ENCODE data around the gene PSMB8. TPM values are rescaled to one million over a fixed set of nuclear protein-coding genes. Genes with fewer than 3 reads are reported as not detected.

PSMB8 gene
- total and polyA plus RNA-seq, 12 donors, result 49.2 to 195 (median 88.1) TPM

DNA sequence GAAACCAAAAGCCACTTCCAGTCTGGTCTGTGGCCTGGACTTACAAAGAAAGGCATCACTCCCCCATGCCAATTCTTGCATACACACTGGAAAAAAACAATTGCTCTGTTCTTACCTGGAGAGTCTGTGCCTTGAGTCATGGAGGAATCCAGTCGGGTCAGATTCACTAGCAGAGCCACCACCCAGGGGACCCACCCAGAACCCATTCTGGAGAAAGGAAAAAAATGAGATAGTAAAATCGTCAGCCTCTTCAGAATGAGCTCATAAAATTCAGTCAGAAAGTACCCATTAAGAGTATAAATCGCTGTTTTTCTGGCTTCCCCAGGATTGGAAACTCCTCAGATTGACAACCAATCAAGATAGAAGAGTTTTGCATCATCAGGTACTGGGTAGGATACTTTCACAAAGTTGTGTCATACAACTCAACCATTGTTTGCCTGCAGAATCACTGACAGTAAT, 27.1 kb downstream of the PSMB8 start, which contains the start of gene HLA-DOB:
TSS of gene HLA-DOB (minus strand) at position 257 of the 459 bp plus-strand sequence. CDS start at position 206, 51 bp downstream.
- no peaks in the 10 kb centered on the region for H3K27me3 ChIP-seq
- TF ChIP-seq, protein P1, sequence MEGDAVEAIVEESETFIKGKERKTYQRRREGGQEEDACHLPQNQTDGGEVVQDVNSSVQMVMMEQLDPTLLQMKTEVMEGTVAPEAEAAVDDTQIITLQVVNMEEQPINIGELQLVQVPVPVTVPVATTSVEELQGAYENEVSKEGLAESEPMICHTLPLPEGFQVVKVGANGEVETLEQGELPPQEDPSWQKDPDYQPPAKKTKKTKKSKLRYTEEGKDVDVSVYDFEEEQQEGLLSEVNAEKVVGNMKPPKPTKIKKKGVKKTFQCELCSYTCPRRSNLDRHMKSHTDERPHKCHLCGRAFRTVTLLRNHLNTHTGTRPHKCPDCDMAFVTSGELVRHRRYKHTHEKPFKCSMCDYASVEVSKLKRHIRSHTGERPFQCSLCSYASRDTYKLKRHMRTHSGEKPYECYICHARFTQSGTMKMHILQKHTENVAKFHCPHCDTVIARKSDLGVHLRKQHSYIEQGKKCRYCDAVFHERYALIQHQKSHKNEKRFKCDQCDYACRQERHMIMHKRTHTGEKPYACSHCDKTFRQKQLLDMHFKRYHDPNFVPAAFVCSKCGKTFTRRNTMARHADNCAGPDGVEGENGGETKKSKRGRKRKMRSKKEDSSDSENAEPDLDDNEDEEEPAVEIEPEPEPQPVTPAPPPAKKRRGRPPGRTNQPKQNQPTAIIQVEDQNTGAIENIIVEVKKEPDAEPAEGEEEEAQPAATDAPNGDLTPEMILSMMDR (IDR thresholded peaks at IDR 0.05), result no peak
- TF ChIP-seq POLR2A (IDR thresholded peaks at IDR 0.05), result no peak
- intact Hi-C loops (cut with DNase I), result no loop called here
- H3K4me1 ChIP-seq (replicated peaks in 1 of 2), result no peaks in the 10 kb centered on the region
- no peak within 1 kb of the TSS for H3K27ac ChIP-seq
- H3K36me3 ChIP-seq (replicated peaks in 1 of 2), result no peaks in the 10 kb centered on the region
- no peak for DNase-seq
- H3K9me3 ChIP-seq (replicated peaks in 1 of 3), result no peaks in the 10 kb centered on the region
- H3K4me3 ChIP-seq, result peak within 1 kb of the TSS in 1 of 4 donors; percentile 19
- 31 to 55% (median 48%) methylated on average over 3 of the region's 3 CpGs for WGBS, 4 donors

GRCh38 chr6:32815996-32816395, 27.9 kb downstream of the PSMB8 start:
- TF ChIP-seq, protein P1 (IDR thresholded peaks at IDR 0.05), result no peak
- TF ChIP-seq POLR2A (IDR thresholded peaks at IDR 0.05), result no peak
- no peak overlapping the region for H3K27ac ChIP-seq
- intact Hi-C loops (cut with DNase I), result no loop called here
- no peaks in the 10 kb centered on the region for H3K27me3 ChIP-seq
- no peaks in the 10 kb centered on the region for H3K36me3 ChIP-seq (replicated peaks in 1 of 2)
- no peaks in the 10 kb centered on the region for H3K4me1 ChIP-seq (replicated peaks in 1 of 2)
- no peak overlapping the region for H3K4me3 ChIP-seq
- H3K9me3 ChIP-seq (replicated peaks in 1 of 3), result no peaks in the 10 kb centered on the region
- no peak for DNase-seq
- WGBS, 4 donors, result 81 to 88% (median 84%) methylated on average over 2 of the region's 2 CpGs

DNA sequence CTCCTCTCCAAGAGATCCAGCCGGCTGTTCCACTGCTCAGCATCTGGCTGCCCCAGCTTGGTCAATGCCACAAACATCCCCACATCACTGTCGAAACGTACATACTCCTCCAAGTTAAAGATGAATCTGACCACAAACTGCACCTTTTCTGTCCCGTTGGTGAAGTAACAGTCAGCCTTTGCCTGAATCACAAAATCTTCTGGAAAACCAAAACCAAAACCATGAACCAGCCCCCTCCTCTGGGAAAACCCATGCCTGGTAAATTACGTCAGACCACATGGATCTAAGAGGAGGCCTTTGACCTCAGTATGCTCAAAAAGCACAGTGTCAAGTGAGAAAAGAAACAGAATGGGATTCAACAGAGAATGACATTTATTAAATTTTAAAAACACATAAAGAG, 28.7 kb downstream of the PSMB8 start:
- WGBS, 4 donors, result 74 to 80% (median 77%) methylated on average over 5 of the region's 5 CpGs
- TF ChIP-seq, protein P1 (IDR thresholded peaks at IDR 0.05), result no peak
- no peak for TF ChIP-seq POLR2A (IDR thresholded peaks at IDR 0.05)
- no peaks in the 10 kb centered on the region for H3K27me3 ChIP-seq
- no peaks in the 10 kb centered on the region for H3K36me3 ChIP-seq (replicated peaks in 1 of 2)
- DNase-seq, result no peak
- H3K4me1 ChIP-seq (replicated peaks in 1 of 2), result no peaks in the 10 kb centered on the region
- no peak overlapping the region for H3K4me3 ChIP-seq
- intact Hi-C loops (cut with DNase I), result no loop called here
- H3K27ac ChIP-seq, result no peak overlapping the region
- H3K9me3 ChIP-seq (replicated peaks in 1 of 3), result no peaks in the 10 kb centered on the region

- no peak for DNase-seq
- TF ChIP-seq, protein P1 (IDR thresholded peaks at IDR 0.05), result no peak
- no peak for TF ChIP-seq POLR2A (IDR thresholded peaks at IDR 0.05)
- H3K27me3 ChIP-seq, result no peaks in the 10 kb centered on the region
- no peak overlapping the region for H3K4me3 ChIP-seq
- no peaks in the 10 kb centered on the region for H3K36me3 ChIP-seq (replicated peaks in 1 of 2)
- intact Hi-C loops (cut with DNase I), result no loop called here
- WGBS, 4 donors, result 45 to 70% (median 69%) methylated on average over 1 to 2 of the region's 2 CpGs
- H3K27ac ChIP-seq, result no peak overlapping the region
- no peaks in the 10 kb centered on the region for H3K4me1 ChIP-seq (replicated peaks in 1 of 2)
- H3K9me3 ChIP-seq (replicated peaks in 1 of 3), result no peaks in the 10 kb centered on the region
Measured at GRCh38 chr6:32814145-32814544, 29.7 kb downstream of the PSMB8 start.

Data from adrenal gland (tissue), 12 donors.